Thoracic aorta (tissue), 2 donors: ENCODE results near the gene TCL1A. TPM values are rescaled to one million over a fixed set of nuclear protein-coding genes. Genes with fewer than 3 reads are reported as not detected.

Source experiments
- ATAC-seq: fragments of 150-250 bp; one replicate; pipeline ENCODE4 v1.8.0; 2017; ENCODE audit warnings: low read depth; ENCODE audit not compliant: insufficient number of reproducible peaks, low FRiP score
- DNase-seq: peaks from one replicate; pipeline ENCODE4 v3.0.0-alpha.2; 2020; ENCODE audit warnings: low spot score
- H3K27ac ChIP-seq, 2 donors: fragments of 200-600 bp; sonication (generic); 1 replicate in 1 of 2; 2 replicates in 1 of 2; pipeline ENCODE4 v1.5.1; 2016; ENCODE audit warnings: mild to moderate bottlenecking in 2 of 2, moderate library complexity in 2 of 2
- H3K27me3 ChIP-seq: fragments of 200-600 bp; sonication (generic); replicated peaks from 2 replicates; pipeline ENCODE4 v1.6.0; 2016; ENCODE audit warnings: mild to moderate bottlenecking; ENCODE audit not compliant: insufficient read depth
- H3K36me3 ChIP-seq: fragments of 200-600 bp; sonication (generic); one replicate; pipeline ENCODE4 v1.5.1; 2016
- H3K4me1 ChIP-seq, 2 donors: fragments of 200-600 bp; sonication (generic); 1 replicate in 1 of 2; 2 replicates in 1 of 2; pipeline versions ENCODE4 v1.5.1 to v1.6.0; 2016; ENCODE audit warnings: low read depth in 2 of 2, mild to moderate bottlenecking in 1 of 2; ENCODE audit not compliant: control insufficient read depth in 1 of 2
- H3K4me3 ChIP-seq: fragments of 200-600 bp; sonication (generic); 2 replicates; pipeline ENCODE4 v1.5.1; 2016; ENCODE audit warnings: mild to moderate bottlenecking
- H3K9me3 ChIP-seq: fragments of 200-600 bp; sonication (generic); 2 replicates; pipeline ENCODE4 v1.5.1; 2016
- CTCF ChIP-seq: fragments of 200-600 bp; sonication (generic); IDR thresholded peaks from one replicate; pipeline ENCODE4 v1.5.1; 2019; ENCODE audit warnings: antibody characterized with exemption
- total RNA-seq, 2 donors: library from RNA; depleted of rRNA; stranded (reverse); fragments of >200 nt; gene quantifications; one replicate each; pipeline versions ENCODE4 v1.1.0 to v1.2.3, GENCODE V29; 2016

Gene TCL1A
- total RNA-seq, 2 donors from 2014 or later = not detected

GRCh38 chr14:95695913-95696312 lies 18.0 kb downstream of the TCL1A start:
- Histone ChIP-seq H3K27ac (no peak overlapping the region), H3K36me3 (no peaks in the 10 kb centered on the region), H3K27me3 (no peaks in the 10 kb centered on the region), H3K4me1 (peaks cover 0 to 7% of the 10 kb centered on the region in 2 donors), H3K4me3 (no peak overlapping the region), H3K9me3 (no peaks in the 10 kb centered on the region)
- DNase-seq (no peak), ATAC-seq (no peak)
- TF ChIP-seq CTCF = no peak

GRCh38 chr14:95695051-95695450 lies 18.9 kb downstream of the TCL1A start:
- DNase-seq (no peak), ATAC-seq (no peak)
- TF ChIP-seq CTCF = no peak
- Histone ChIP-seq H3K4me3 (no peak overlapping the region), H3K9me3 (no peaks in the 10 kb centered on the region), H3K36me3 (no peaks in the 10 kb centered on the region), H3K27me3 (no peaks in the 10 kb centered on the region), H3K4me1 (peaks cover 0 to 7% of the 10 kb centered on the region in 2 donors), H3K27ac (no peak overlapping the region)

- no peak overlapping the region for H3K4me3 ChIP-seq
- no peaks in the 10 kb centered on the region for H3K27me3 ChIP-seq
- ATAC-seq = no peak
- H3K36me3 ChIP-seq = no peaks in the 10 kb centered on the region
- DNase-seq = no peak
- TF ChIP-seq CTCF = no peak
- no peaks in the 10 kb centered on the region for H3K9me3 ChIP-seq
- no peaks in the 10 kb centered on the region for H3K4me1 ChIP-seq
- H3K27ac ChIP-seq = no peak overlapping the region
Measured at GRCh38 chr14:95692109-95692508, 21.8 kb downstream of the TCL1A start.

GRCh38 chr14:95691591-95691990 lies 22.3 kb downstream of the TCL1A start:
- no peaks in the 10 kb centered on the region for H3K9me3 ChIP-seq
- DNase-seq = no peak
- no peak overlapping the region for H3K27ac ChIP-seq
- H3K4me3 ChIP-seq = no peak overlapping the region
- no peak for TF ChIP-seq CTCF
- H3K4me1 ChIP-seq = no peaks in the 10 kb centered on the region
- no peaks in the 10 kb centered on the region for H3K36me3 ChIP-seq
- no peak for ATAC-seq
- H3K27me3 ChIP-seq = no peaks in the 10 kb centered on the region

GRCh38 chr14:95690815-95691214 lies 23.1 kb downstream of the TCL1A start:
- Histone ChIP-seq H3K9me3 (no peaks in the 10 kb centered on the region), H3K4me1 (no peaks in the 10 kb centered on the region), H3K4me3 (no peak overlapping the region), H3K27ac (no peak overlapping the region), H3K27me3 (no peaks in the 10 kb centered on the region), H3K36me3 (no peaks in the 10 kb centered on the region)
- no peak for ATAC-seq
- DNase-seq = no peak
- TF ChIP-seq CTCF = no peak
